IMR-90 (cell line): ENCODE data around the gene ATF6B. TPM values are rescaled to one million over a fixed set of nuclear protein-coding genes. Genes with fewer than 3 reads are reported as not detected.
A peak's percentile ranks its signal among the peaks of the same experiment; 100 is the strongest.

Source experiments
- ATAC-seq: fragments of 200-7000 bp; cut with Tn5 transposase; 2 replicates; pipeline ENCODE4 v1.9.1; 2020; ENCODE audit warnings: low read depth, mild to moderate bottlenecking, moderate library complexity
- BruUV-seq: library from RNA; stranded (reverse); fragments of 400-500 nt; replicated peaks from 2 replicates; lab custom pipeline; 2021; lab: Mats Ljungman, UMichigan
- CTCF ChIA-PET: fragments of 300-600 bp; formaldehyde crosslinking; extraction: SDS; loops from one replicate; lab custom pipeline; 2021; ENCODE audit warnings: antibody characterized with exemption; lab: Yijun Ruan, JAX
- POLR2A ChIA-PET: fragments of 300-600 bp; sonication (Branson Sonifier 250); formaldehyde crosslinking; loops from one replicate; lab custom pipeline; 2022; ENCODE audit warnings: antibody characterized with exemption; ENCODE audit not compliant: unreplicated experiment; lab: Charles Lee
- DNase-seq: peaks from one replicate; pipeline ENCODE4 v3.0.0; 2013
- H2AFZ ChIP-seq: replicated peaks from 2 replicates; pipeline ENCODE3; 2013; ENCODE audit warnings: low read length, mild to moderate bottlenecking; ENCODE audit not compliant: poor library complexity
- H2AK5ac ChIP-seq: 2 replicates; pipeline ENCODE4 v1.6.1; 2013; ENCODE audit warnings: low read depth, low read length, inconsistent platforms
- H2AK9ac ChIP-seq: replicated peaks from 2 replicates; pipeline ENCODE3; 2013; ENCODE audit warnings: mild to moderate bottlenecking, low read depth, low read length, moderate library complexity; ENCODE audit not compliant: poor library complexity
- H2BK120ac ChIP-seq: 2 replicates; pipeline ENCODE4 v1.6.1; 2013; ENCODE audit warnings: low read depth, low read length, inconsistent platforms
- H2BK15ac ChIP-seq: 3 replicates; pipeline ENCODE4 v1.6.1; 2013; ENCODE audit warnings: low read depth, low read length, inconsistent platforms
- H2BK20ac ChIP-seq: 2 replicates; pipeline ENCODE4 v1.6.1; 2013; ENCODE audit warnings: low read depth, mild to moderate bottlenecking, inconsistent platforms, low read length, moderate library complexity
- H2BK5ac ChIP-seq: 2 replicates; pipeline ENCODE4 v1.6.1; 2013; ENCODE audit warnings: mild to moderate bottlenecking, low read depth, low read length, inconsistent platforms; ENCODE audit not compliant: poor library complexity, severe bottlenecking
- H3K14ac ChIP-seq: replicated peaks from 2 replicates; pipeline ENCODE4 v1.6.1; 2013; ENCODE audit warnings: low read depth, low read length, inconsistent platforms
- H3K18ac ChIP-seq: 2 replicates; pipeline ENCODE4 v1.6.1; 2013; ENCODE audit warnings: low read depth, low read length, control low read depth
- H3K23ac ChIP-seq: 2 replicates; pipeline ENCODE4 v1.6.1; 2013; ENCODE audit warnings: low read depth, low read length, inconsistent platforms
- H3K27ac ChIP-seq: 2 replicates; pipeline ENCODE4 v1.5.1; 2013; ENCODE audit warnings: mild to moderate bottlenecking, control low read depth, low read length; ENCODE audit not compliant: insufficient read depth
- H3K27me3 ChIP-seq: 2 replicates; pipeline ENCODE4 v1.6.1; 2013; ENCODE audit warnings: low read length; ENCODE audit not compliant: control insufficient read depth, insufficient read depth
- H3K36me3 ChIP-seq: 2 replicates; pipeline ENCODE4 v1.6.1; 2013; ENCODE audit warnings: low read length, mixed read lengths; ENCODE audit not compliant: control insufficient read depth, insufficient read depth
- H3K4ac ChIP-seq: 2 replicates; pipeline ENCODE4 v1.6.1; 2013; ENCODE audit warnings: low read depth, low read length, inconsistent platforms
- H3K4me1 ChIP-seq: 2 replicates; pipeline ENCODE4 v1.6.1; 2013; ENCODE audit warnings: low read length, mixed read lengths; ENCODE audit not compliant: control insufficient read depth, insufficient read depth
- H3K4me2 ChIP-seq: 2 replicates; pipeline ENCODE4 v1.6.1; 2013; ENCODE audit warnings: low read depth, mild to moderate bottlenecking, control low read depth, low read length, moderate library complexity
- H3K4me3 ChIP-seq: 2 replicates; pipeline ENCODE4 v1.5.1; 2013; ENCODE audit warnings: low read depth, mild to moderate bottlenecking, control low read depth, low read length, moderate library complexity; ENCODE audit not compliant: insufficient read depth
- H3K56ac ChIP-seq: 2 replicates; pipeline ENCODE4 v1.6.1; 2013; ENCODE audit warnings: low read length, inconsistent platforms; ENCODE audit not compliant: insufficient read depth; ENCODE audit errors: extremely low read depth
- H3K79me1 ChIP-seq, 2 experiments: 2 replicates each; pipeline ENCODE4 v1.6.1; 2013; ENCODE audit warnings: low read length in 2 of 2, inconsistent platforms in 1 of 2, low read depth in 1 of 2
- H3K9ac ChIP-seq: 2 replicates; pipeline ENCODE4 v1.6.1; 2013; ENCODE audit warnings: low read depth, low read length, control low read depth
- H3K9me1 ChIP-seq: 2 replicates; pipeline ENCODE4 v1.6.1; 2013; ENCODE audit warnings: low read length, inconsistent platforms; ENCODE audit not compliant: insufficient read depth
- H3K9me3 ChIP-seq: 2 replicates; pipeline ENCODE4 v1.6.1; 2013; ENCODE audit warnings: low read length; ENCODE audit not compliant: control insufficient read depth, insufficient read depth
- H4K20me1 ChIP-seq: 2 replicates; pipeline ENCODE4 v1.6.1; 2013; ENCODE audit warnings: low read length, inconsistent platforms; ENCODE audit not compliant: insufficient read depth
- H4K5ac ChIP-seq: 2 replicates; pipeline ENCODE4 v1.6.1; 2013; ENCODE audit warnings: mild to moderate bottlenecking, low read depth, low read length, control low read depth
- H4K8ac ChIP-seq, 2 experiments: 2 replicates each; pipeline ENCODE4 v1.6.1; 2013; ENCODE audit warnings: low read depth in 2 of 2, low read length in 2 of 2, control low read depth in 1 of 2, inconsistent platforms in 1 of 2
- H4K91ac ChIP-seq: 2 replicates; pipeline ENCODE4 v1.6.1; 2013; ENCODE audit warnings: low read depth, low read length, inconsistent platforms; ENCODE audit not compliant: insufficient read depth
- BHLHE40 ChIP-seq: fragments of 150-350 bp; IDR thresholded peaks from 2 replicates; pipeline ENCODE4 v1.6.1; 2016; ENCODE audit warnings: mild to moderate bottlenecking, low read depth, low read length
- CEBPB ChIP-seq: IDR thresholded peaks from 2 replicates; pipeline ENCODE4 v1.6.1; 2012; ENCODE audit warnings: low read depth, low read length, improper control_type of control experiment
- CHD1 ChIP-seq: IDR thresholded peaks from 2 replicates; pipeline ENCODE4 v1.6.1; 2012; ENCODE audit warnings: low read depth, low read length, improper control_type of control experiment
- CTCF ChIP-seq: conservative IDR thresholded peaks from 2 replicates; pipeline ENCODE4 v1.5.1; 2012; ENCODE audit warnings: mild to moderate bottlenecking, low read depth, low read length, improper control_type of control experiment
- FOS ChIP-seq: fragments of 150-350 bp; IDR thresholded peaks from 2 replicates; pipeline ENCODE4 v1.6.1; 2016; ENCODE audit warnings: low read depth, low read length
- MAFK ChIP-seq: IDR thresholded peaks from 2 replicates; pipeline ENCODE4 v1.6.1; 2012; ENCODE audit warnings: low read depth, low read length, improper control_type of control experiment
- MAZ ChIP-seq: IDR thresholded peaks from 2 replicates; pipeline ENCODE4 v1.6.1; 2012; ENCODE audit warnings: low read depth, mild to moderate bottlenecking, low read length, improper control_type of control experiment, moderate library complexity, borderline replicate concordance
- MXI1 ChIP-seq: IDR thresholded peaks from 2 replicates; pipeline ENCODE4 v1.6.1; 2012; ENCODE audit warnings: low read depth, mild to moderate bottlenecking, low read length, moderate library complexity, borderline replicate concordance
- NFE2L2 ChIP-seq: fragments of 150-350 bp; IDR thresholded peaks from 2 replicates; pipeline ENCODE4 v1.6.1; 2016; ENCODE audit warnings: low read depth, mild to moderate bottlenecking, low read length
- POLR2A ChIP-seq: IDR thresholded peaks from 2 replicates; pipeline ENCODE4 v1.6.1; 2012; ENCODE audit warnings: mild to moderate bottlenecking, low read depth, low read length
- RAD21 ChIP-seq: IDR thresholded peaks from 2 replicates; pipeline ENCODE4 v1.6.1; 2012; ENCODE audit warnings: low read length, improper control_type of control experiment
- RCOR1 ChIP-seq: IDR thresholded peaks from 2 replicates; pipeline ENCODE4 v1.6.1; 2012; ENCODE audit warnings: mild to moderate bottlenecking, low read length, improper control_type of control experiment; ENCODE audit not compliant: insufficient replicate concordance
- SMC3 ChIP-seq: fragments of 150-350 bp; IDR thresholded peaks from 2 replicates; pipeline ENCODE4 v1.6.1; 2016; ENCODE audit warnings: low read depth, mild to moderate bottlenecking, antibody characterized with exemption, low read length, moderate library complexity
- USF2 ChIP-seq: fragments of 150-350 bp; IDR thresholded peaks from 2 replicates; pipeline ENCODE4 v1.6.1; 2017; ENCODE audit warnings: mild to moderate bottlenecking, antibody characterized with exemption, low read length, low read depth
- WGBS, 2 experiments: methylation state at CpG; one replicate each; pipeline versions ENCODE4 v1.1.5 to v1.1.7; 2013; ENCODE audit warnings: missing lambda C conversion rate in 2 of 2; ENCODE audit not compliant: insufficient read length in 1 of 2; ENCODE audit errors: extremely low coverage in 2 of 2; 5-methylcytosine and 5-hydroxymethylcytosine counted together
- dilution Hi-C: fragments of 300-500 bp; cut with HindIII; formaldehyde crosslinking; loops from one replicate; pipeline ENCODE4 v1.14.3; 2018; ENCODE audit warnings: low sequenced_read_pairs; ENCODE audit not compliant: unreplicated experiment
- in situ Hi-C: fragments of 300-500 bp; cut with MboI; formaldehyde crosslinking; loops from 3 replicates; pipeline ENCODE4 v1.14.3; 2019; ENCODE audit warnings: low sequenced_read_pairs, inconsistent platforms, mixed read lengths
- intact Hi-C: fragments of 100-400 bp; cut with micrococcal nuclease; formaldehyde crosslinking; loops from 2 replicates; pipeline ENCODE4 v1.10.0; 2022
- polyA plus RNA-seq, 3 experiments: library from polyadenylated mRNA; depleted of rRNA; stranded (reverse); fragments of >200 nt; gene quantifications; 2 replicates each; pipeline ENCODE4 v1.2.3, GENCODE V29; 2012; ENCODE audit warnings: low replicate concordance in 1 of 3
- total RNA-seq: library from RNA; depleted of rRNA; stranded (reverse); fragments of >200 nt; gene quantifications from 2 replicates; pipeline ENCODE4 v1.2.3, GENCODE V29; 2012

ATF6B gene
- total and polyA plus RNA-seq, 2 of the 4 experiments (the other 2 are of a cell fraction) = 7.9 to 69.6 TPM

- TF ChIP-seq RAD21 (no peak), BHLHE40 (no peak)
Measured at GRCh38 chr6:32096394-32097258, 31.4 kb downstream of the ATF6B start (continued).

- H3K9ac ChIP-seq = no peak overlapping the region
- ChIA-PET CTCF (interaction anchor here (1.4 kb wide), 1 partner anchor 18 kb away, joined by 4 read pairs; no protein-coding TSS in a partner anchor), POLR2A (no interaction called here)
Measured at GRCh38 chr6:32096087-32096393, 32.0 kb downstream of the ATF6B start.

More at GRCh38 chr6:32096087-32096393, 32.0 kb downstream of the ATF6B start:
- peaks cover 40% of the 10 kb centered on the region for H3K27me3 ChIP-seq
- H2AK5ac ChIP-seq = 0 out of 2 replicates have a peak overlapping the region, but pooled peaks have one; percentile 33
- H2AFZ ChIP-seq = no peak overlapping the region
- no peak for ATAC-seq
- TF ChIP-seq CEBPB (no peak), RAD21 (no peak), CHD1 (no peak), MAZ (no peak), BHLHE40 (no peak), FOS (no peak), USF2 (no peak), CTCF (no peak), MAFK (no peak), SMC3 (no peak), POLR2A (no peak), MXI1 (no peak), NFE2L2 (no peak), RCOR1 (no peak)
- no peak overlapping the region for H3K4me2 ChIP-seq
- H4K91ac ChIP-seq = no peak overlapping the region
- H2BK20ac ChIP-seq = no peak overlapping the region
- H2AK9ac ChIP-seq = no peak overlapping the region
- intact Hi-C loops (no loop called here), dilution Hi-C loops (no loop called here), in situ Hi-C loops (no loop called here)
- peaks cover 25% of the 10 kb centered on the region for H3K9me1 ChIP-seq
- H3K4me3 ChIP-seq = no peak overlapping the region
- no peak overlapping the region; the same call in 1 of the 2 replicates for H4K5ac ChIP-seq
- no peaks in the 10 kb centered on the region; the same call in 1 of the 2 replicates for H3K9me3 ChIP-seq
- no peaks in the 10 kb centered on the region for H3K36me3 ChIP-seq
- DNase-seq = no peak
- no peak overlapping the region for H3K23ac ChIP-seq
- no peak overlapping the region for H2BK15ac ChIP-seq
- no TSS peak for BruUV-seq
- no peak overlapping the region for H3K14ac ChIP-seq
- no peak overlapping the region for H2BK5ac ChIP-seq
- no peak overlapping the region for H4K8ac ChIP-seq
- peak overlapping the region; percentile 16; the same call in 1 of the 2 replicates for H3K4ac ChIP-seq
- H3K79me1 ChIP-seq = no peaks in the 10 kb centered on the region
- WGBS, 2 experiments = 47% methylated on average over 28 of the region's 36 CpGs; no CpG with 5 or more reads in 1 of the 2 experiments
- no peak overlapping the region; the same call in 1 of the 2 replicates for H3K18ac ChIP-seq
- H4K20me1 ChIP-seq = peaks cover 18% of the 10 kb centered on the region
- H3K27ac ChIP-seq = no peak overlapping the region
- no peak overlapping the region for H2BK120ac ChIP-seq
- H3K4me1 ChIP-seq = peaks cover 24% of the 10 kb centered on the region
- no peak overlapping the region for H3K56ac ChIP-seq
